Stimulated activated CD4-positive, alpha-beta T cell treated with anti-CD3 and anti-CD28 coated beads, Interleukin-4, amount 100 ng/mL, for 1 hour (primary cell): ENCODE data around the gene CLIC4.
"Not testable (repeated sequence)": the region's sequence is repeated elsewhere in the genome, so short reads cannot be mapped to it uniquely, and the experiment has no call there.

ENCODE experiments used
- DNase-seq: peaks from one replicate; pipeline ENCODE4 v3.0.0-alpha.2; 2020

Gene CLIC4

DNA sequence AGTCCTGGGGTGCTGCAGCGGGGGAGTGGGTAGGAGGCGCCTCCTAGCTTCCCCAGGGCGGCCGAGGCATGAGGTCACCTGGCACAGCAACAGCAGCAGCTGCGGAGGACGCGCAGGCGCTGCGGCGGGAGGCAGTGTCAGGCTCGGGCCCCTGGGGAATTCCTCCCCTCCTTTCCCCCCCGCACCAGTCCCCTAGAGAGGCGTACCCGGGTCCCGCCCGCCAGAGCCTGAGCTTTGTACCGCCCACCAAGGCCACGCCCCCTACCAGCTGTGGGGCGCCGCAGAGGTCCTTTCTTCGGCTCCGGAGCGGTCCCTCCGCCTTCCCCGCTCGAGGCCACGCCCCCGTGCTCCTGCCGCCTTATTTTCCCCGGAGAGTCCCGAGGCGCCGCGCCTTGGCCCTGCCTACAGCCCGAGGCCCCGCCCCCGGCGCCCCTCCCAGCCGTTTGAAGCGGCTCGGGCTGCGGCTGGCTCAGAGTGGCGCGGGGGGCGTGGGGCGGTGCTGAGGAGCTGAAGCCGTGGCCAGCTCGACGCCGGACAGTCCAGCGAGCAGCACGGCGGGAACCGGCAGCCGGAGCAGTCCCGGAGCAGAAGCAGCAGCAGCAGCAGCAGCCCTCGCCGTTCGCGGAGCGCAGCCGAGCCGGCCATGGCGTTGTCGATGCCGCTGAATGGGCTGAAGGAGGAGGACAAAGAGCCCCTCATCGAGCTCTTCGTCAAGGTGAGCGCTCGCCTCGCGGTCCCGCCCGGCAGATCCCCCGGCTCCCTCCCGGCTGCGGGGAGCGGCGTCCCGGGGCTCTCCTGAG is at the start of gene CLIC4:
Gene CLIC4, plus strand, starts transcription at position 537 of the 800 bp plus-strand sequence. Its CDS starts 107 bp downstream, at position 644.
- DNase-seq = peak; percentile 100

DNA sequence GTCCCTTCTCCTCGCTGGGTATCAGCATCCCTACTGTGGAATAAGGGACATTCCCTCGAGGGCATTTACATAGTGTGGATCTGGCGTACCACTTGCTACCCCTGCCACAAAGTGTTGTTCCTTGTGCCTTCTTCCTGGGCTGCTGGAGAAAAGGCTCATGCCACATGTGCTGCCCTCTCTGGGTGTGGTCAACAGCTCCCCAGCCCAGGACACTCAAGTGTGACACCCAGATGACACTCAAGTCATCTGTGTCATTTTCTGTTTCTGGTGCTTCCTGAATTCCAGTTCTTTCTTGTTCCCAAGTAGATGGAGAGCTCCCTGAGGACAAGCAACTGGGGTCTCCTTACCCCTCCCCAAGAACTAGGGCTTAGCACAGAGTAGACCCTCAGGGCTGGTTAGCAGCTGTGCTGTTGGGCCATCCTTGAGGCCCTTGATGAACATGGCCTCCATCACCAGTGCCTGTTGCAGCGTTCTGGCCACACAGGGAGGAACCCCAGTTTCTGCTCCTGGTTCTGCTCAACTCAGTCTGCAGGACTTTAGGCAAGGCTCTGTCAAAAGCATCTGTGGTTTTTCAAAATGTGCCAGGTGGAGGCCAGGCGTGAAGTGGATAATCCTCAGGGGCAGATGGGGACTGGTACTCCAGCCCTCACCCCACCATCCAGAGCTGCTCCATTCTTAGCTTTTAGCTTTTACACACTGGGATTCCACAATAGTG is 49.0 kb upstream of the CLIC4 start:
- no peak for DNase-seq

DNA sequence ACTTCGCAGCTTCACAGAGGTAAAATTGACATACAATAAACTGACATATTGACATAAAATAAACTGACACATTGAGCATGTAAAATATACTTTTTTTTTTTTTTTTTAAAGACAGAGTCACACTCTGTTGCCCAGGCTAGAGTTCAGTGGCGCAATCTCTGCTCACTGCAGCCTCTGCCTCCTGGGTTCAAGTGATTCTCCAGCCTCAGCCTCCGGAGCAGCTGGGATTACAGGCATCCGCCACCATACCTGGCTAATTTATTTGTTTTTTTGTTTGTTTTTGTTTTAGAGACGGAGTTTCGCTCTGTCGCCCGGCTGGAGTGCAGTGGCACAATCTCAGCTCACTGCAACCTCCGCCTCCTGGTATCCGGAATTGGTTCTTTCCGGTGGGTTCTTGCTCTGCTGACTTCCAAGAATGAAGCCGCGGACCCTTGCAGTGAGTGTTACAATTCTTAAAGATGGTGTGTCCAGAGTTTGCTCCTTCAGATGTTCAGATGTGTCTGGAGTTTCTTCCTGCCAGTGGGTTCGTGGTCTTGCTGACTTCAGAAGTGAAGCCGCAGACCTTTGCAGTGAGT is 48.4 kb upstream of the CLIC4 start:
- DNase-seq = no peak

DNA sequence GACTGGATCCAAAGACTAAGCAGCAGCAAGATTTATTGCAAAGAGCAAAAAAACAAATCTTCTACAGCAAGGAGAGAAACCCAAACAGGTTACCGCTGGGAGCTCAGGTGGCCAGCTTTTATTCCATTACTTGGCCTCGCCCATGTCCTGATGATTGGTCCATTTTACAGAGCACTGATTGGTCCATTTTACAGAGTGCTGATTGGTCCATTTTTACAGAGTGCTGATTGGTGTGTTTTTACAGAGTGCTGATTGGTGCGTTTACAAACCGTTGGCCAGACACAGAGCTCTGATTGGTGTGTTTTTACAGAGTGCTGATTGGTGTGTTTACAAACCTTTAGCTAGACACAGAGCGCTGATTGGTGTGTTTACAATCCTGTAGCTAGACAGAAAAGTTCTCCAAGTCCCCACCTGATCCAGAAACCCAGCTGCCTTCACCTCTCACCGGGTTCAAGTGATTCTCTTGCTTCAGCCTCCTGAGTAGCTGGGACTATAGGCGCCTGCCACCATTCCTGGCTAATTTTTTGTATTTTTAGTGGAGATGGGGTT is 47.7 kb upstream of the CLIC4 start:
- not testable (repeated sequence) for DNase-seq

DNA sequence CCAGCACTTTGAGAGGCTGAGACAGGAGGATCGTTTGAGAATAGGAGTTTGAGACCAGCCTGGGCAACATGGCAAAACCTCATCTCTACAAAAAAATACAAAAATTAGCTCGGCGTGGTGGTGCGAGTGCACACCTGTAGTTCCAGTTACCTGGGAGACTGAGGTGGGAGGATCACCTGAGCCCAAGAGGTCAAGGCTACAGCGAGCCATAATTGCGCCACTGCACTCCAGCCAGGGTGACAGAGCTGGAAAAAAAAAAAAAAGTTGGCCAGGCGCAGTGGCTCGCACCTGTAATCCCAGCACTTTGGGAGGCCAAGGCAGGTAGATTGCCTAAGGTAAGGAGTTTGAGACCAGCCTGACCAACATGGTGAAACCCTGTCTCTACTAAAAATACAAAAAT is 46.9 kb upstream of the CLIC4 start:
- DNase-seq = not testable (repeated sequence)

DNA sequence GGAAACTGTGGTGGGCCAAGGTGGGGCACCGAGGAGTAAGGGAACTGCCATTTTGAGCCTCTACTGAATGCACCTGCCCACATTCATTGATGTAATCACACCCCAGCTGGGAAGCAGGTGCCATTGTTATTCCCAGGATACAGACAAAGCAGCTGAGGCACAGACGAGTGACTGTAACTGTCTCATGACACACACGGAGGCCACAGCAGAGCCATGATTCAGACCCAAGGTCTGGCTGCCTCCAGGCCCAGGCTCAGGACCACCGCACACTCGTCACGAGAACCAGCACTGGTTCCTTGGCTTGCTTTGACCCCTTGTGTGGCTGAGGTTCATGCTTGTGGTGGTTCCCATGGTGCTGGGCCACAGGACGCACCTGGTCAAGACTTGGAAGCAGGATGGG is 45.6 kb upstream of the CLIC4 start:
- DNase-seq = no peak

DNA sequence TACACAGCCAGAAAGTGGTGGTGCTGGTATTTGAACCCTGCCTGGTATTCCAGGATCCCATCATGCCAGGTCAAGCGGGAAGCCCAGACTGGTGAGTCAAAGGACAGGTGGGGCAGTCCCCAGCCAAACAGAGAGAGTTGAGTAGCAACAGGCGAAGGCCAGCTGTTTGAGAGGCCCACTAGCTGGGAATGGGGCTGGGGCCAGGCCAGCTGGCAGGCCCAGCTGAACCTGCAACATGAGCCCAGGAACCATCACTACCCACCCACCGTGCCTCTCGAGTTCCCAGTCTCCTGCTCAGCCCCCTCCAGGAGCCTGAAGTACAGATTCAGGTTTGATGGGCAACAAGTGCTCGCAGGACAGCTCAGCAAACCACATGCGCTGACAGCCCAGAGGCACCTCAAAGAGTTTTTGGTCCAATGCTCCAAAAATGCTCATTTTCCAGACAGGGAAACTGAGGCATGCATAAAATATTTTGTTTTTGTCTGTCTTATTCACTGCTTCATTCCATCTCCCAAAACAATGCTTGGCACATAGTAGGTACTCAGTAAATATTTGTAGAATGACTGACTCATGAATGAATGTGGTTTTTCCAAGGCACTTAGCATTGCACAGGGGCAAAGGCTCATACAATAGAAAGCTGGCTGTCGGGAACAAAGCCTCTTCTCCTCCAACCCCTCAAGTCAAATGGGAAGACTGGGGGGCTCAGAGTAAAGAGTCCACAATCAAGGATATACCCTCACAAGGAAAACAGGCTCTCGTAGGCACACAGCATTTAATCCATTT is 42.5 kb upstream of the CLIC4 start:
- DNase-seq = no peak

DNA sequence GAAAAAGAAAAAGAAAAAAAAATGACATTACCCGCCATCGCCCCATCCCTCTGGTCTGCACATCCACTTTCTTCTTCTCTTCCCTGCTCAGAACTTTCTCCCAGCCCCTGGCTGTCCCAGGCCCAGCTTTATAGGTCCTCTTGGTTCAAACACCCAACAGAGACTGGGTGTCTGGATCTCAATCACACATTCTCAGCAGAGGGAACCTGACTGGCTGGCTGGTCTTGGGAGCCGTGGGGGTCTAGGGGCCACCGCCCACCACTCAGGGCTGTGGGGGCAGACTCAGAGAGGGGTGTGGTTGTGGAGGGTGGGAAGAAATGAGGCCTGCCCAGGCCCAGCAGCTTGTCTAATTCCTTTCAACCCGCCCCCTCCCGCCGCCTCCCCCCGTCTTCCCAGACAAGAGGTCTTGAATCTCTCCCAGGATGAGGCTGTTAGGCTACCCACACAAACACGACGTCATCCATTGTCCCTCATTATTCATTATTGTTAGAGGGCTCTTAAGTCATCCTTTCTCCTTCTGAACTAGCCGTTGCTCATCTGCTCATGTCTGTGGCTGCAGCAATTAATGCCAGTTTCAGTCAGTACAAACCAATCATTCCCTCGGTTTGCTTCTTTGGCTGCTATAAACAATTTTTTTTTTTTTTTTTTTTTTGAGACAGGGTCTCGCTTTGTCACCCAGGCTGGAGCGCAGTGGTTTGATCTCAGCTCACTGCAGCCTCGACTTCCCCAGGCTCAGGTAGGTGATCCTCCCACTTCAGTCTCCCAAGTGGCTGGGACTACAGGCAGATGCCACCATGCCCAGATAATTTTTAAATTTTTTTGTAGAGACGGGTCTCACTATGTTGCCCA is 40.6 kb upstream of the CLIC4 start:
- DNase-seq = no peak

DNA sequence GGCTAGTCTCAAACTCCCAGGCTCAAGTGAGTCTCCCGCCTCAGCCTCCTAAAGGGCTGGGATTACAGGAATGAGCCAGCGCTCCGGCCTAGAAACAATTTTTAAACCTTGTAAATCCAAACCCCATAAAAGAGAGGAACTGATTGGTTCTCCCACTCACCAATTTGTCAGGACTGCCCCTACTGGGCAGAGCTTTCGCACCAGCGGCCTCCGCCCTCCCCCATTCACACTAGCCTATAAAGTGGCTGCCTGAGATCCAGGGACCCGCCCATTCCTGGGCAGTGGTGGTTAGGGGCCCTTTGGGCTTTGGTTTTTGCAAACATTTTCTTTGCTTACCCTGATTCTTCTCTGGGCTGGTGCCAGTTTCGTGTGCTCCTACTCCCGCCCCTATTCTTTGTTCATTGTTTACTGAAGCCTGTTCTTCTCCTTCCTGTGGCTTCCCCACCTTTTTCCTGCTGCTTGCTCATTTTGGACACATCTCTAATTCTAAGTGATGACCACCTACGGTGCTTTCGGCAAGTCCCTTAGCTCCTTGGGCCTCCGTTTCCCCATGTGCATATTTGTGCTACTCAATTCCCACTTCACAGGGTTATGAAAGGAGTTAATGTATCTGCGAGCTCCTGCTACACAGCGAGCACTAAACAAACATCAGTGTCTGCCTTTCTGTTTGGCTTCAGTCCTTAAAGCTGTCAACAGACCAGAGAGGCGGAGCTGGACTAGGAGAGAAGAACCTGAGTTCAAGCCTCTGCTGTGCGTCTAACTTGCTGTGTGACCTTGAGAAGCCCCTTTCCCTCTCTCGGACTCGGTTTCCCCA is 39.8 kb upstream of the CLIC4 start:
- peak; percentile 10 for DNase-seq

DNA sequence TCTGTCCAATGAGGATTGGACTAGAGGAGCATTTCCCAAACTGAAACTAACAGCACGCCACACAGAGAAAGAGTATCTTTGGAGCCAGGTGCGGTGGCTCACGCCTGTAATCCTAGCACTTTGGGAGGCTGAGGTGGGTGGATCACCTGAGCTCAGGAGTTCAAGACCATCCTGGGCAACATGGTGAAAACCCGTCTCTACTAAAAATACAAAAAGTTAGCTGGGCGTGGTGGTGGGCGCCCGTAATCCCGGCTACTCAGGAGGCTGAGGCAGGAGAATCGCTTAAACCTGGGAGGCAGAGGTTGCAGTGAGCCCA is 39.2 kb upstream of the CLIC4 start:
- DNase-seq = not testable (repeated sequence)

DNA sequence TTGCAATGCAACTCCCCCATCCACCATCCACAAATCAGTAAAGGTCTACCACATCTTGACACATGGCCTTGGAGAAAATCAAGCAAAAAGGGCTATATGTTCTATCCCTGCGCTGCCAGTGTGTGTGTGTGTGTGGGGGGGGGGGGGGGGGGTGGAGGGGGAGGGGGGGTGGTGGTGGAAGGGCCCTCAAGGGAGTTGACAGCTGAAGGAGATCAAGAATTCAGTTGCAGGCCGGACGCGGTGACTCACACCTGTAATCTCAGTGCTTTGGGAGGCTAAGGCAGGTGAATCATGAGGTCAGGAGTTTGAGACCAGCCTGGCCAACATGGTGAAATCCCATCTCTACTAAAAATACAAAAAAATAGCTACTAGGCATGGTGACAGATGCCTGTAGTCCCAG is 37.6 kb upstream of the CLIC4 start:
- no peak for DNase-seq

DNA sequence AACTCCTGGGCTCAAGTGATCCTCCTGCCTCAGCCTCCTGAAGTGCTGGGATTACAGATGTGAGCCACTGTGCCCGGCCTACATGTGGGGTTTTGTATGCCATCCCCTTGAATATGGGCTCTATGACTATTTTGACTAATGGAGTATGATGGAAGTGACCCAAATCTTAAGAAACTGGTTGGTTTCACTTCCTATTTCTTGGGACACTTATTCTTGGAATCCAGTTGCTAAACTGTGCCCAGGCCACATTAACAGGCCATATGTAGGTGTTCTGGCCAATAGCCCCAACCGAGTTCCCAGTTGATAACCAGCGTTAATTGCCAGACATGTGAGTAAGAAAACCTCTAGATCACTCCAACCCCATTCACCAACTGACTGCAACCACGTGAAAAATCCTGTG is 36.3 kb upstream of the CLIC4 start:
- no peak for DNase-seq

DNA sequence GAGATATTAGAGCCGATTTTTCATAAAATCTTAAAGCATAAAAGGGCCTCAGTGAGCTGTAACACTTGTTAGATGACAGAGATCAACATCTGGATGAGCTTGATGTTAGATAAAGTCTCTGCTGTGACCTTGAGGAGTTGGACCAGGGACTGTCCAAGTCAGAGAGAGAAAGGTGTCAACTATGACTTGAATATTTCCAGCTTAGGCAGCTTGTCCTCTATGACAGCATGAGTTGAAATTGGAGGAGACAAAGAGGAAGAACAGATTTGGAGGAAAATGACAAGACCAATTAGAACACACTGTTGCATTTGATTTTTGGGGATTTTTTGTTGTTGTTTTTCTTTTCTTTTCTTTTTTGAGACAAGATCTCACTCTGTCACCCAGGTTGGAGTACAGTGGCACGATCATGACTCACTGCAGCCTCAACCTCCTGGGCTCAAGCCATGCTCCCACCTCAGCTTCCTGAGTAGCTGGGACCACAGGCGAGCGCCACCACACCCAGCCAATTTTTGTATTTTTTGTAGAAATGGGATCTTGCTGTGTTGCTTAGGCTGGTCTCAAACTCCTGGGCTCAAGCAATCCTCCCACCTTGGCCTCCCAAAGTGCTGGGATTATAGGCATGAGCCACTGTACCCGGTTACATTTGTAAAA is 35.3 kb upstream of the CLIC4 start:
- DNase-seq = no peak

DNA sequence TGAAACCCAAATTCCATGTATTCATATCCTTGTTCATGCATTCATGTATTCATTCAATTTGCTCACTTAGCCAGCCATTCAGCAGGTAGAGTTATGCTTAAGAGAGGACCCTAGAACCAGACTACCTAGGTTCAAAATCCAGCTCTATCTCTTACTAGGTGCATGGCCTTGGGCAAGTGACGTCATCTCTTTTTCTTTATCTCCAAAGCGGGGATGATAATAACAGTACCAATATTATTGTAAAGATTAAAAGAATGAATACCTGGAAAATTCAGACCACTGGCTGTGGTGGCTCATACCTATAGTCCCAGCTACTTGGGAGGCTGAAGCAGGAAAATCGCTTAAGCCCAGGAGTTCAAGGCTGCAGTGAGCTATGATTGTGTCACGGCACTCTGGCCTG is 33.9 kb upstream of the CLIC4 start:
- no peak for DNase-seq

DNA sequence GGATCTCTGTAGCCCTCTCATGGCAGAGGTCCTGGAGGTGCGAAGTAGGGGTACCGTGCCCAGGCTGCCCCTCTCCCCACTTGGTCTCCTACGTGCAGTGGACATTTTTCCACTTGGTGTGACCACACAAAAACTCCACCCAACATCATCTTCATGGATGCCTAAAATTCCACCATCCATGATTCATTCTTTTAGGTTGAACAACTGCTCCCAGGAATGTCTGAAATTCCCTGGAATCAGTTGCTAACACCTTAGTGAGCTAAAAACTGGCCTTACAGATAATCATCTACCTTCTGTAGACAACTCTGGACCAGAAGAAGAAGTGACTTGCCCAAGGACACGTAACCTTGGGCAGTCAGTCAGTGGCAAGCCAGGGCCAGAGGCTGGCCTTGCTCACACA is 32.1 kb upstream of the CLIC4 start:
- no peak for DNase-seq

DNA sequence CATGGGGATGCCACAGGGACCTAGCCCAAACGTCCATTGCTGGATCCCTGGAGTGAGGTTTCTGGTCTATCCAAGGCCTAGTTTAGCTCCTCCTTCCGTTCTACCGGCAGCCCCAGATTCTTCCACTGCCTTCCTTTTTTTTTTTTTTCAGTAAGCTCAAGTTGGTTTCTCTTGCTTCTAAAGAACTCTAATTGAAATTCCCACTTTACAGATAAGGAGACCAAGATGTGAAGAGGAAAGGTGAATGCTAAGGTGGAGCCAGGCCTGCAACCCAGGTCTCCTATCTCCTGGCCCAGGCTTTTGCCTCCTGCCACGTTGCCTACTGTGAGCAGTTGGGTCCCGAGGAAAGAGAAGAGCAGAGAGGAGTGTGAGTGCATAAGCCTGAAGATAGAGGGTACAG is 31.5 kb upstream of the CLIC4 start:
- DNase-seq = no peak

DNA sequence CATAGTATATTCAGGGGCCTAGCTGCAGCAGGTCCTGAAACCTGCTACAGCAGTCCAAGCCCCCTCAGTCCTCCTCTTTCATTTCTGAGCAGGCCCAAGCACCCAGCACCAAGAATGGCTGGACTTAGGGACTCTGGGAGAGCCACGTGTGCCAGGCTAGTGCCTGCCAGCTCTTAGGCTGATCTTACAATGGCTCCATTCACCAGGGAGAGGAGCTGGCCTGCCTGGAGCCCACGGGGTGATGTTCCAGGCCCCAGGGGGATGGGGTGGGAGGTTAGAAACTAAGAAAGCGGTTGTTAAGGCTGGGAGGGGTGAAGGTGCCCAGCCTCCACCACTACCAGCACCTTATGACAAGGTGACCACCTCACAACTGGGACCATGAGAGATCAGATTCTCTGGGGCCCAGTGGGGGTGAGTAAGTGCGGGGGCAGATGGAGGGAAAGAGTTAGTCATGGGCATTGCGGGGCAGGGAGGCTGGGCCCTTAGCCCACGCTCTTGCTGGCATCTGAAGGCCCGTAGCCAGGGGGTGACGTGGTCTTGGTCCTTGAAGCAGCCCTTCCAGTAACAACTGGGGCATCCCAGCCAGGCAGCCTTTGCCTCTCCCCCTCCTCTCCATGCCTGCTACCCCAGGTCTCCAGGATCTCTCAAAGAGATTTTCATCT is 30.3 kb upstream of the CLIC4 start:
- DNase-seq = no peak

DNA sequence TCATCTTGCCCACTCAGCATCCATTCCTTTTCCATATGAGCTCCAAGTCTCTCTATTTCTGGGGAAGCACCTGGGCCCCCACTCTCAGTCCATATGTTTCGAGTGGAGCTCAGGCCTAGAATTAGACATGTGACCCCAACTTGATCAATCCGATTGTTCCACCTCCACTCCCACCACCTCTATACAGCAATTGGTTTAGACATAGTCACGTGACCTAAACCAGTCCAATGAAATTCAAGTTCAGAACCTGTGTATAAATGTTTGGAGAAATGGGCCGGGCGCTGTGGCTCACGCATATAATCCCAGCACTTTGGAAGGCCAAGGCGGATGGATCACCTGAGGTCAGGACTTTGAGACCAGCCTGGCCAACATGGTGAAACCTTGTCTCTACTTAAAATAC is 29.6 kb upstream of the CLIC4 start:
- DNase-seq = no peak

DNA sequence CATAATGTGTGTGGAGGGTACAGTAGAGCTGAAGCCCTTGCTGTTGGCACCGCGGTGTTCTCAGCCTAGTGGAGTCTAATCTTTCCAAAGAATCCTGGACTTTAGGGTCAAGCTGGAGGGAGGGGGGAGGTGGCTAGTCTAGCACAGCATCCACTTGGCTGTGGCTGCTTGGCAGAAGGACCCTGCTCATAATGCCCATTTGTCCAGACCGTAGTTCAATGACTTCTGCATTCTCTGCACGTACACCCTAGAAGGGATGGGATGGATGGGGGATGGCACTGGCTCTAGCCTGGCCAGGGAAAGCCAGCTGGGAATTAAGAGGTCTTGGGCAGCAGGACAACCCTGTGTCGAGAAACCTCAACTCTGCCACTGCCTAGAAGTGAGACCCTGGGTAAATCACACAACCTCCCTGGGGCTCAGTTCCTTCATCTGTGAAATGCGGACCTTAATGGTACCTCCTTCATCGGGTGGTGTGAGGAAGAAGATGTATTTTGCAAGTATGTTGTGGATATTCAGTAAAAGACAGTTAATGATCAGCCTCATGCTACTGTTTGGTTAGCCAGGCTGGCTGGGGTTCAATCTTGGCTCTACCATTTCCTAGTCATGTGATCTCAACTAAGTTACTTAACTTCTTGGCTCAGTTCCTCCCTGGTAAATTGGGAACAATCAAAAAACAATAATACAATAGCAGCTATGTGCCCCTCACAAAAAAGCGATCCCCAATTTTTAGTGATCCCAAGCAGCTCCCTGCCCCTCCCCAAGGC is 27.2 kb upstream of the CLIC4 start:
- DNase-seq = no peak
